ENCODE measurements around the gene MGA.

GRCh38 chr15:41798607-41799487 lies 138.6 kb downstream of the MGA start:
- TF ChIP-seq ZNF565 (CRISPR knock-in tag; conservative IDR thresholded peaks at IDR 0.05; ENCODE audit: low read depth) = no peak
- no peak for TF ChIP-seq CSDC2 (CRISPR knock-in tag; IDR thresholded peaks at IDR 0.05)
- TF ChIP-seq PATZ1 (CRISPR knock-in tag; IDR thresholded peaks at IDR 0.05; ENCODE audit: borderline replicate concordance) = no peak
- TF ChIP-seq ZNF70 (CRISPR knock-in tag; IDR thresholded peaks at IDR 0.05) = no peak
- TF ChIP-seq ZFP30 (CRISPR knock-in tag; IDR thresholded peaks at IDR 0.05) = no peak
- TF ChIP-seq ARNTL (CRISPR knock-in tag; IDR thresholded peaks at IDR 0.05; ENCODE audit: borderline replicate concordance, low read depth) = no peak
- no peak for TF ChIP-seq ZFP3 (CRISPR knock-in tag; IDR thresholded peaks at IDR 0.05)
- TF ChIP-seq PPARA (CRISPR knock-in tag; IDR thresholded peaks at IDR 0.05; ENCODE audit: borderline replicate concordance) = no peak
- TF ChIP-seq SNAI2 (CRISPR knock-in tag; IDR thresholded peaks at IDR 0.05) = no peak
- no peak for TF ChIP-seq CREB5 (CRISPR knock-in tag; IDR thresholded peaks at IDR 0.05; ENCODE audit: low read depth)
- no peak for TF ChIP-seq TOX (CRISPR knock-in tag; IDR thresholded peaks at IDR 0.05; ENCODE audit: borderline replicate concordance)
- no peak for TF ChIP-seq ZNF8 (CRISPR knock-in tag; IDR thresholded peaks at IDR 0.05)

Data from SK-N-SH treated with all-trans-retinoic acid at 6 μM for 48 hours (cell line).